Psoas muscle (tissue), 8 donors: Measurements from ENCODE around the gene TC2N. TPM values are rescaled to one million over a fixed set of nuclear protein-coding genes. Genes with fewer than 3 reads are reported as not detected.
"Not testable (repeated sequence)": the region's sequence is repeated elsewhere in the genome, so short reads cannot be mapped to it uniquely, and the experiment has no call there.

Experiments
- ATAC-seq, 4 donors: fragments of 200-7000 bp; cut with Tn5 transposase; one replicate each; pipeline ENCODE4 v1.9.1; 2020; ENCODE audit warnings: moderate library complexity in 3 of 4, mild to moderate bottlenecking in 2 of 4
- DNase-seq, 2 donors: peaks; one replicate each; pipeline ENCODE4 v3.0.0-alpha.2; 2020
- H3K27ac ChIP-seq: fragments of 200-600 bp; one replicate; pipeline ENCODE4 v1.8.0; 2022
- H3K27me3 ChIP-seq, 3 donors: fragments of 200-600 bp in 1 of 3; one replicate each; pipeline versions ENCODE4 v1.6.1 to v1.8.0; 2013 to 2022; ENCODE audit warnings: low read length in 2 of 3, mild to moderate bottlenecking in 2 of 3, moderate library complexity in 1 of 3; ENCODE audit not compliant: insufficient read depth in 3 of 3
- H3K36me3 ChIP-seq, 2 donors: fragments of 200-600 bp in 1 of 2; one replicate each; pipeline versions ENCODE4 v1.6.1 to v1.8.0; 2013 to 2022; ENCODE audit warnings: low read depth in 1 of 2, mild to moderate bottlenecking in 1 of 2, moderate library complexity in 1 of 2; ENCODE audit not compliant: insufficient read depth in 1 of 2
- H3K4me1 ChIP-seq: fragments of 200-600 bp; one replicate; pipeline ENCODE4 v1.8.0; 2022
- H3K4me3 ChIP-seq: fragments of 200-600 bp; one replicate; pipeline ENCODE4 v1.8.0; 2022; ENCODE audit warnings: mild to moderate bottlenecking
- H3K9me3 ChIP-seq: fragments of 200-600 bp; one replicate; pipeline ENCODE4 v1.8.0; 2022
- WGBS, 3 donors: extraction: QIAGEN DNeasy Blood & Tissue Kit; methylation state at CpG; one replicate each; pipeline versions ENCODE4 v1.1.6 to v1.1.7; 2013; 5-methylcytosine and 5-hydroxymethylcytosine counted together
- intact Hi-C, 2 donors: fragments of 100-400 bp; cut with DNase I; formaldehyde crosslinking; loops; one replicate each; pipeline versions ENCODE4 v1.11.0 to v1.14.2; 2022
- polyA plus RNA-seq, 3 donors: library from polyadenylated mRNA; stranded (reverse); fragments of 200-250 nt; gene quantifications; one replicate each; pipeline ENCODE4 v1.2.3, GENCODE V29; 2013
- total RNA-seq, 4 donors: library from RNA; stranded (reverse); fragmentation: NEBNext Ultra II Directional in 2 of 4; extraction: Animal tissue kit (Norgen Biotek cat#: 25700) in 2 of 4; gene quantifications; one replicate each; pipeline versions ENCODE4 v1.2.1 to v1.2.4, GENCODE V29; 2021 to 2023
- TF ChIP-seq, protein P1 (sequence below): fragments of 200-600 bp; IDR thresholded peaks from one replicate; pipeline ENCODE4 v1.8.0; 2022; ENCODE audit warnings: antibody characterized with exemption
- donor health status: healthy with polysubstance abuse.
- donor health status: DM: no; HTN: no; CAD: no; lungs with moderate emphysema.
- donor health status: Bipolar disorder and iron deficiency.
- donor health status: healthy.
- donor health status: DM: yes; HTN: yes; CAD: no.
- donor health status: DM: no; HTN: no; CAD: no.
- donor health status: DM: no; HTN: no; CAD: no.
- donor health status: DM: yes; HTN: yes; CAD: no.

TC2N gene
- total and polyA plus RNA-seq, 7 donors, result 1.2 to 4.3 (median 2.3) TPM

- H3K4me3 ChIP-seq, result no peak overlapping the region
- H3K36me3 ChIP-seq, result no peaks in the 10 kb centered on the region
- TF ChIP-seq, protein P1, sequence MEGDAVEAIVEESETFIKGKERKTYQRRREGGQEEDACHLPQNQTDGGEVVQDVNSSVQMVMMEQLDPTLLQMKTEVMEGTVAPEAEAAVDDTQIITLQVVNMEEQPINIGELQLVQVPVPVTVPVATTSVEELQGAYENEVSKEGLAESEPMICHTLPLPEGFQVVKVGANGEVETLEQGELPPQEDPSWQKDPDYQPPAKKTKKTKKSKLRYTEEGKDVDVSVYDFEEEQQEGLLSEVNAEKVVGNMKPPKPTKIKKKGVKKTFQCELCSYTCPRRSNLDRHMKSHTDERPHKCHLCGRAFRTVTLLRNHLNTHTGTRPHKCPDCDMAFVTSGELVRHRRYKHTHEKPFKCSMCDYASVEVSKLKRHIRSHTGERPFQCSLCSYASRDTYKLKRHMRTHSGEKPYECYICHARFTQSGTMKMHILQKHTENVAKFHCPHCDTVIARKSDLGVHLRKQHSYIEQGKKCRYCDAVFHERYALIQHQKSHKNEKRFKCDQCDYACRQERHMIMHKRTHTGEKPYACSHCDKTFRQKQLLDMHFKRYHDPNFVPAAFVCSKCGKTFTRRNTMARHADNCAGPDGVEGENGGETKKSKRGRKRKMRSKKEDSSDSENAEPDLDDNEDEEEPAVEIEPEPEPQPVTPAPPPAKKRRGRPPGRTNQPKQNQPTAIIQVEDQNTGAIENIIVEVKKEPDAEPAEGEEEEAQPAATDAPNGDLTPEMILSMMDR, result no peak
- H3K9me3 ChIP-seq, result no peaks in the 10 kb centered on the region
- H3K27ac ChIP-seq, result no peak overlapping the region
- intact Hi-C loops, result no loop called here
- peak; percentile 43 to 74 for DNase-seq
- ATAC-seq, result peak in 2 of 4 donors; percentile 48 to 64
- 21 to 32% (median 28%) methylated on average over 9 of the region's 9 CpGs for WGBS, 3 donors
- H3K4me1 ChIP-seq, result no peaks in the 10 kb centered on the region
- peaks cover 0 to 1% (median 0%) of the 10 kb centered on the region in 3 donors for H3K27me3 ChIP-seq
Observed at GRCh38 chr14:91901449-91902226, 34.3 kb upstream of the TC2N start.

DNA sequence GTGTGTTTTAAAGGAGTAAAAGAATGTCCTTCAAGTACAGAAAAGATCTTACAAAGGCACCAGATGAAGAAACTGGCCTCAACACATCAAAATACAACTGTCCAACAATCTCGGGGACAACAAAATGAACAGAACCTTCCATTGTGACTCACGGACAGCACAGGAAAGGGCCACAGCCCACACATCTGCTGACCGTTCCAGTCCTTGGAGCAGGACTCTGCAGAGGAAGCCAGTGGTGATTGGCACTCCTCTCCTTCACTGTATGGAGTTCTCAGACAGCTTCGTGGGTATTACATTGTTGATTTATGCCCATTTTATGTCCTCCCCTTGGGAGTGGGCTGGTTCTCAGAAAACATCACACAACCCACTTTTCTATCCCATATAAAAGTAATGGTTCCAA lies 32.5 kb upstream of the TC2N start:
- Histone ChIP-seq H3K27ac (no peak overlapping the region), H3K27me3 (peaks cover 0 to 1% (median 0%) of the 10 kb centered on the region in 3 donors), H3K36me3 (no peaks in the 10 kb centered on the region), H3K4me1 (no peaks in the 10 kb centered on the region), H3K4me3 (no peak overlapping the region), H3K9me3 (no peaks in the 10 kb centered on the region)
- DNase-seq (no peak), ATAC-seq (no peak)
- TF ChIP-seq, protein P1, result no peak
- intact Hi-C loops, result no loop called here
- WGBS, 3 donors, result 30 to 43% (median 36%) methylated on average over 4 of the region's 4 CpGs

DNA sequence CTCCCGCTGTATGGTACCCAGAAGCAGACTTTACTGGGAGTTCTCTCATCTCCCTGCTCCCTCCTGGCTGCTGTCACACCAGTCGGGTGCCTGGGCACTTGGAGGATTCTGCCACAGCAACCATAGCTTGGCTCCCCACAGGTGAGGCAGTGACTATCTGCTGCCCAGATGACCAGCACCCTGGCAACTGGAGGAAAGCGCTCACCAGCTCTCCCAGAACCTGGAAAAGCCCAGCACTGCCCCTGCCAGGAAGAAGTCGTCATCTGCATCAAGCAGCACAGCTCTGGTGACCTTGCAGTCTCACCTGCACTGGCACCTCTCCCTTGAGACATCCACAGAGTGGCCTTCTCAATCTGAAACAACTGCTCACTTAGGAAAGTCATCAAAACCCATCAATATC lies 31.9 kb upstream of the TC2N start:
- ATAC-seq, result no peak
- Histone ChIP-seq H3K4me1 (no peaks in the 10 kb centered on the region), H3K27me3 (peaks cover 0 to 1% (median 0%) of the 10 kb centered on the region in 3 donors), H3K27ac (no peak overlapping the region), H3K36me3 (no peaks in the 10 kb centered on the region), H3K4me3 (no peak overlapping the region), H3K9me3 (no peaks in the 10 kb centered on the region)
- intact Hi-C loops, result no loop called here
- TF ChIP-seq, protein P1, result no peak
- no peak for DNase-seq
- WGBS, 3 donors, result 82 to 97% (median 90%) methylated on average over 4 of the region's 4 CpGs

GRCh38 chr14:91898372-91898771 lies 31.0 kb upstream of the TC2N start:
- WGBS, 3 donors, result 71 to 72% (median 71%) methylated on average over 5 of the region's 5 CpGs
- Histone ChIP-seq H3K4me1 (no peaks in the 10 kb centered on the region), H3K36me3 (no peaks in the 10 kb centered on the region), H3K27ac (no peak overlapping the region), H3K4me3 (no peak overlapping the region), H3K27me3 (peaks cover 0 to 7% (median 1%) of the 10 kb centered on the region in 3 donors), H3K9me3 (no peaks in the 10 kb centered on the region)
- intact Hi-C loops, result no loop called here
- ATAC-seq, result no peak
- TF ChIP-seq, protein P1, result no peak
- no peak for DNase-seq

- WGBS, 3 donors, result 56 to 81% (median 61%) methylated on average over 5 of the region's 5 CpGs
Observed at GRCh38 chr14:91897716-91898115, 30.4 kb upstream of the TC2N start.

More at GRCh38 chr14:91897716-91898115, 30.4 kb upstream of the TC2N start:
- DNase-seq, H3K4me1 ChIP-seq, H3K36me3 ChIP-seq, ATAC-seq, intact Hi-C loops, H3K27ac ChIP-seq, H3K9me3 ChIP-seq, H3K4me3 ChIP-seq: not testable (repeated sequence)
- H3K27me3 ChIP-seq, result peaks cover 0 to 10% (median 1%) of the 10 kb centered on the region in 3 donors
